Measurements from ENCODE around the gene PHF20. TPM values are rescaled to one million over a fixed set of nuclear protein-coding genes. Genes with fewer than 3 reads are reported as not detected.

PHF20 gene
- total RNA-seq, 1 donor from 2014 or later: 40.1 TPM

DNA sequence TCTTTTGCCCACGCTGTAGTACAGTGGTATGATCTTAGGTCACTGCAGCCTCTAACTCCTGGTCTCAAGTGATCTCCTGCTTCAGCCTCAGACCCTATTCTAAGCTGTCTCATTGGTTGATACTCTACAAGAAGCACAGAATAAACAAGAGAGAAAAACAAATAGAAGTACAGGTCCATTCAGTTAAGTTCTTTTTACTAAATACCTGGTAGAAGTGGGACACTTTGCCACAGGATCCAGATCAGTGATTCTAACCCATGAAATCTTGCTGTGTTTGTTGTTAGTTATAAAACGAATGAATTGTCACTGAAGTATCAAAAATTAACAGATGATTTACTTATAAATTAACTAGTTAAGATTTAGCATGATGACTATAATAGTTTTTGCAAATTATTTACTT, 105.8 kb downstream of the PHF20 start:
- peaks cover 5% of the 10 kb centered on the region for H3K79me2 ChIP-seq (ENCODE audit: insufficient read depth, low read length)
- TF ChIP-seq CTCF (IDR thresholded peaks at IDR 0.05; ENCODE audit: insufficient read depth, low read depth, low read length) (no peak), EZH2 (IDR thresholded peaks at IDR 0.05; ENCODE audit: insufficient read depth, low read length) (no peak)
- H3K9me3 ChIP-seq (ENCODE audit: insufficient read depth, low read depth, low read length): no peaks in the 10 kb centered on the region
- H3K4me3 Mint-ChIP-seq (ENCODE audit: unreplicated experiment): no peak overlapping the region
- DNase-seq (ENCODE audit: low read depth): no peak
- peaks cover 1% of the 10 kb centered on the region for H3K9me3 Mint-ChIP-seq (ENCODE audit: unreplicated experiment)
- H3K9ac ChIP-seq (ENCODE audit: low read length): no peak overlapping the region
- peaks cover 3% of the 10 kb centered on the region for H3K36me3 ChIP-seq (ENCODE audit: insufficient read depth, low read length)
- H4K20me1 ChIP-seq (ENCODE audit: insufficient read depth, low read length): no peaks in the 10 kb centered on the region
- peaks cover 2% of the 10 kb centered on the region for H3K36me3 Mint-ChIP-seq (ENCODE audit: low read depth, unreplicated experiment)
- no peaks in the 10 kb centered on the region for H3K27me3 ChIP-seq (ENCODE audit: insufficient read depth, low read length)
- no peak overlapping the region for H2AFZ ChIP-seq (ENCODE audit: low read depth, low read length)
- H3K27ac ChIP-seq (ENCODE audit: low read depth, low read length): no peak overlapping the region
- no peaks in the 10 kb centered on the region for H3K27me3 Mint-ChIP-seq (ENCODE audit: low read depth, unreplicated experiment)
- peaks cover 20% of the 10 kb centered on the region for H3K4me1 ChIP-seq (ENCODE audit: insufficient read depth, low read length)
- H3K4me3 ChIP-seq (ENCODE audit: insufficient read depth, low read depth, low read length): no peak overlapping the region
- no peak overlapping the region for H3K4me2 ChIP-seq (ENCODE audit: low read length)
- FAIRE-seq: no peak
- H3K4me1 Mint-ChIP-seq (ENCODE audit: low read depth, unreplicated experiment): peaks cover 10% of the 10 kb centered on the region
- H3K27ac Mint-ChIP-seq (ENCODE audit: unreplicated experiment): peak overlapping the region; percentile 30

- no peak overlapping the region for H3K4me3 Mint-ChIP-seq (ENCODE audit: unreplicated experiment)
- H3K27me3 ChIP-seq (ENCODE audit: insufficient read depth, low read length): no peaks in the 10 kb centered on the region
Measured at GRCh38 chr20:35878113-35878625, 106.4 kb downstream of the PHF20 start.

More at GRCh38 chr20:35878113-35878625, 106.4 kb downstream of the PHF20 start:
- H3K9me3 Mint-ChIP-seq (ENCODE audit: unreplicated experiment): peaks cover 1% of the 10 kb centered on the region
- FAIRE-seq (no peak), DNase-seq (ENCODE audit: low read depth) (no peak)
- no peak overlapping the region for H3K27ac Mint-ChIP-seq (ENCODE audit: unreplicated experiment)
- Histone ChIP-seq H3K4me3 (ENCODE audit: insufficient read depth, low read depth, low read length) (no peak overlapping the region), H3K4me2 (ENCODE audit: low read length) (no peak overlapping the region), H3K9me3 (ENCODE audit: insufficient read depth, low read depth, low read length) (no peaks in the 10 kb centered on the region), H3K79me2 (ENCODE audit: insufficient read depth, low read length) (peaks cover 5% of the 10 kb centered on the region), H4K20me1 (ENCODE audit: insufficient read depth, low read length) (no peaks in the 10 kb centered on the region), H2AFZ (ENCODE audit: low read depth, low read length) (no peak overlapping the region), H3K9ac (ENCODE audit: low read length) (no peak overlapping the region), H3K4me1 (ENCODE audit: insufficient read depth, low read length) (peaks cover 24% of the 10 kb centered on the region), H3K36me3 (ENCODE audit: insufficient read depth, low read length) (peaks cover 3% of the 10 kb centered on the region), H3K27ac (ENCODE audit: low read depth, low read length) (no peak overlapping the region)
- H3K27me3 Mint-ChIP-seq (ENCODE audit: low read depth, unreplicated experiment): no peaks in the 10 kb centered on the region
- peaks cover 2% of the 10 kb centered on the region for H3K36me3 Mint-ChIP-seq (ENCODE audit: low read depth, unreplicated experiment)
- no peak for TF ChIP-seq EZH2 (IDR thresholded peaks at IDR 0.05; ENCODE audit: insufficient read depth, low read length)
- TF ChIP-seq CTCF (IDR thresholded peaks at IDR 0.05; ENCODE audit: insufficient read depth, low read depth, low read length): no peak
- H3K4me1 Mint-ChIP-seq (ENCODE audit: low read depth, unreplicated experiment): peaks cover 10% of the 10 kb centered on the region

Measured in astrocyte (in vitro differentiated cells and primary cell).